GM19238 (cell line): ENCODE data around the gene NES.

Experiments used
- DNase-seq: peaks from one replicate; pipeline ENCODE4 v3.0.0; 2011; ENCODE audit warnings: low spot score; ENCODE audit not compliant: insufficient read length

NES gene

GRCh38 chr1:156622581-156623297 lies 54.5 kb downstream of the NES start:
- no peak for DNase-seq

DNA sequence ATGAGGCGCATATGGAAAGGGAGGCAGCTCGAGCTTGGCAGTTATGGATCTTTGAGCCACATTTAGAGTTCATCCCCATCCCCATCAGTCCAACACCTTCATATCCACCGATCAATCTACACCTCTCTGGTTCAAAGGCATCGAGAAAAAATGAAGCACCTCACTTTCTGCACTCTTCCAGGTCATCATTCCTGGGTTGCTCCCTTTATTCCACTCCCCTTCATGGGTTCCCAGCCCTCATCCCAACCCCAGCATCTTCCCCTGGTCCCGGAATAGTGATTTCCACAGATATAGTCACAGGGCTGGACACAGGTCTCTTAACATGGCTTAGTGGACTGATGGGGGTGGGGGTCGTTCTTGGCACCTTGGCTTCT lies 57.6 kb downstream of the NES start:
- DNase-seq, result no peak

GRCh38 chr1:156618853-156619581 lies 58.2 kb downstream of the NES start, which contains the start of gene HAPLN2:
TSS of gene HAPLN2 (plus strand) at chr1:156619415. CDS start at chr1:156623491, 4,076 bp downstream.
- no peak for DNase-seq
